GM18502 (cell line): ENCODE results near the gene GALNT7.

Source experiments
- ATAC-seq: cut with Tn5 transposase; IDR thresholded peaks from one replicate; pipeline ENCODE4 v1.9.1; 2021; ENCODE audit warnings: mild to moderate bottlenecking; ENCODE audit not compliant: unreplicated experiment, poor library complexity

GALNT7 gene

DNA sequence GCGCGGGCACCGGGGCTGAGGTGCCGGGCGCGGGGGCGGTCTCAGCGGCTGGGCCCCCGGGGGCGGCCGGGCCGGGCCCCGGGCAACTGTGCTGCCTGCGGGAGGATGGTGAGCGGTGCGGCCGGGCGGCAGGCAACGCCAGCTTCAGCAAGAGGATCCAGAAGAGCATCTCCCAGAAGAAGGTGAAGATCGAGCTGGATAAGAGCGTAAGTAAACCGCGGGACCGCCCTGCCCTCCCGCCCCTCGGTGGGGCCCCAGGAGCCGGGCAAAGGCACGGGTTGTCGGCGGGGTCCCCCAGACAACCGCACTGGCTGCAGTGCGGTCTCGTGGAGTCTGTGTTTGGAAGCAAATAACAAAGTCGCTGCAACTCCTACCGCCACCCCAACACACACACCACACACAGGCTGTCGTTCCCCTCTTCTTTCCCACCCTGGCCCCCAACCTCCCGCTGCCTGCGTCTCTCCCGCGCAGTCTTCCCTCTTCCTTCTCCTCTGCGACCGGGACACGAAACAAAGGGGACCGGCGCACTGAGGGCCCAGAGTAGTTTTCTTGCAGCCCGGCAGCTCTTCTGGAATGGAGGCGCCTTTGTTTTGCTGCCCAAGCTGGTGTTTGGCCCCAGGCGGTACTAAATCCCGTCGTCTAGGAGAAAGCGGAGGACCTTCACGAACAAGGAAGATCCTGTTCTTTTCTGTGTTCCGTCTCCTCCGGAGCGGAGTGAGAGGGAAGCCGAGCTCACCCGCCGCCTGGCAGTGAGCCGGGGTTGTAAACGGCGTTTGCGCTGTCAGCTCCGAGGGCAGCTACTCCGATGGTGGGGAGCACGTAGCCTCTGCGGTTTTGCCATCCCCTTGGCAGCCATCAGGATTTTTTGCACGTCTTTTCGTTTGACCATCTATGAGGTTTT lies 202.9 kb downstream of the GALNT7 start:
- peak; percentile 22 for ATAC-seq
